ENCODE data around the gene BPIFB4. TPM values are rescaled to one million over a fixed set of nuclear protein-coding genes. Genes with fewer than 3 reads are reported as not detected.

BPIFB4 gene
- total and polyA plus RNA-seq, 2 donors (not counting 1 experiment from before 2014, with no cell fraction given): not detected

GRCh38 chr20:33148040-33148439, 68.6 kb downstream of the BPIFB4 start:
- H3K4me2 ChIP-seq (ENCODE audit: extremely low read depth, insufficient read depth, low read length): no peak overlapping the region
- TF ChIP-seq, protein P1, sequence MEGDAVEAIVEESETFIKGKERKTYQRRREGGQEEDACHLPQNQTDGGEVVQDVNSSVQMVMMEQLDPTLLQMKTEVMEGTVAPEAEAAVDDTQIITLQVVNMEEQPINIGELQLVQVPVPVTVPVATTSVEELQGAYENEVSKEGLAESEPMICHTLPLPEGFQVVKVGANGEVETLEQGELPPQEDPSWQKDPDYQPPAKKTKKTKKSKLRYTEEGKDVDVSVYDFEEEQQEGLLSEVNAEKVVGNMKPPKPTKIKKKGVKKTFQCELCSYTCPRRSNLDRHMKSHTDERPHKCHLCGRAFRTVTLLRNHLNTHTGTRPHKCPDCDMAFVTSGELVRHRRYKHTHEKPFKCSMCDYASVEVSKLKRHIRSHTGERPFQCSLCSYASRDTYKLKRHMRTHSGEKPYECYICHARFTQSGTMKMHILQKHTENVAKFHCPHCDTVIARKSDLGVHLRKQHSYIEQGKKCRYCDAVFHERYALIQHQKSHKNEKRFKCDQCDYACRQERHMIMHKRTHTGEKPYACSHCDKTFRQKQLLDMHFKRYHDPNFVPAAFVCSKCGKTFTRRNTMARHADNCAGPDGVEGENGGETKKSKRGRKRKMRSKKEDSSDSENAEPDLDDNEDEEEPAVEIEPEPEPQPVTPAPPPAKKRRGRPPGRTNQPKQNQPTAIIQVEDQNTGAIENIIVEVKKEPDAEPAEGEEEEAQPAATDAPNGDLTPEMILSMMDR (conservative IDR thresholded peaks at IDR 0.05 in 1 of 2, IDR thresholded peaks at IDR 0.05 in 1 of 2; ENCODE audit: low read depth in 1 of 2, low read length in 2 of 2): no peak
- no peak for TF ChIP-seq EZH2 (IDR thresholded peaks at IDR 0.05; ENCODE audit: low read length, missing control alignments)
- no peaks in the 10 kb centered on the region for H3K79me2 ChIP-seq (ENCODE audit: control insufficient read depth, insufficient read depth, low read length)
- no peaks in the 10 kb centered on the region for H4K20me1 ChIP-seq (ENCODE audit: control insufficient read depth, extremely low read depth, insufficient read depth, low read length)
- H2AFZ ChIP-seq (ENCODE audit: low read length): no peak overlapping the region
- H3K9ac ChIP-seq (ENCODE audit: insufficient read depth, low read length): no peak overlapping the region
- H3K36me3 ChIP-seq (ENCODE audit: control insufficient read depth, insufficient read depth, low read length): no peaks in the 10 kb centered on the region
- H3K27me3 ChIP-seq (ENCODE audit: control insufficient read depth, insufficient read depth, low read length): no peaks in the 10 kb centered on the region
- H3K9me3 ChIP-seq (ENCODE audit: control insufficient read depth, insufficient read depth, low read depth, low read length): no peaks in the 10 kb centered on the region
- H3K4me1 ChIP-seq (ENCODE audit: control insufficient read depth, extremely low read depth, insufficient read depth, low read length): no peaks in the 10 kb centered on the region
- no peak overlapping the region for H3K27ac ChIP-seq (ENCODE audit: insufficient read depth, low read length)
- H3K4me3 ChIP-seq (replicated peaks in 1 of 4; ENCODE audit: control extremely low read depth in 1 of 4, insufficient read depth in 1 of 4, low read depth in 3 of 4, low read length in 4 of 4): no peak overlapping the region
- no peak for DNase-seq (ENCODE audit: low read depth in 2 of 2)

GRCh38 chr20:33154252-33154651, 74.8 kb downstream of the BPIFB4 start:
- H3K9me3 ChIP-seq (ENCODE audit: control insufficient read depth, insufficient read depth, low read depth, low read length): no peaks in the 10 kb centered on the region
- H2AFZ ChIP-seq (ENCODE audit: low read length): no peak overlapping the region
- H3K4me3 ChIP-seq (replicated peaks in 1 of 4; ENCODE audit: control extremely low read depth in 1 of 4, insufficient read depth in 1 of 4, low read depth in 3 of 4, low read length in 4 of 4): no peak overlapping the region

DNA sequence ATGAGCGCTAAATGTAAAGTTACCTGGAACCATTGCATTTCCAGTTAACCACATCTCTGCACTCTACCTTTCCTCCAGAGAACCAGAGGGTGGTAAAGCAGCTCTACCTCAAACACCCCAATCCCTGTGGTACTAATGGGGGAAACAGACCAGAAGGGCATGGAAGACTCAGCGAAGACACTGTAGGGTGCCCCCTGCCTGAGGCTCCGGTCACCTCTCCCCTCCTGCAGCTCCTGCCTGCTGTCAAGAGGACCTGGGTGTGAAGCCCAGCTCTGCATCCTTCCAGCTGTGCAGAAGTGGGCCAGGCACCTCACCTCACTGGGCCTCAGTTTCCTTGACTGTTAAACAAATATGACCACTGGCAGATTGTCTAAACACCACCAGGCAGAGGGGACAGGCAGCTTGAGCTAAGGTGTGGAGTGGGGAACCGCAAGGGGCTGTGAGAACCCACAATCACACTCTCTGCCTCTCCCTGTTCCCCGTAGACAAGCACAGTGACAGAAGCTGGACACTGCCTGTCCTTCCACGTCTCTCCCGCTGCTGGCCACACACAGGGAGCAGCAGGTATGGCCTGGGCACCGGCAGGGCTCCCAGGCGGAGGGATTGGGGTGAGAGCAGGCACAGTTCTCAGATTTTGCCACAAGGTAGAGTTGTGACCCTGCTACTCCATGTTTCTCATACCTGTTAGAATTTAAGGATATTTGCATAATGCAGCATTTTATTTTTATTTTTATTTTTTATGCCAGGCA, 79.4 kb downstream of the BPIFB4 start:
- no peaks in the 10 kb centered on the region for H3K36me3 ChIP-seq (ENCODE audit: control insufficient read depth, insufficient read depth, low read length)
- no peaks in the 10 kb centered on the region for H3K79me2 ChIP-seq (ENCODE audit: control insufficient read depth, insufficient read depth, low read length)
- H3K27me3 ChIP-seq (ENCODE audit: control insufficient read depth, insufficient read depth, low read length): no peaks in the 10 kb centered on the region

More at GRCh38 chr20:33154252-33154651, 74.8 kb downstream of the BPIFB4 start:
- no peaks in the 10 kb centered on the region for H3K36me3 ChIP-seq (ENCODE audit: control insufficient read depth, insufficient read depth, low read length)
- no peak for DNase-seq (ENCODE audit: low read depth in 2 of 2)
- H3K9ac ChIP-seq (ENCODE audit: insufficient read depth, low read length): no peak overlapping the region
- H3K79me2 ChIP-seq (ENCODE audit: control insufficient read depth, insufficient read depth, low read length): no peaks in the 10 kb centered on the region
- H4K20me1 ChIP-seq (ENCODE audit: control insufficient read depth, extremely low read depth, insufficient read depth, low read length): no peaks in the 10 kb centered on the region
- TF ChIP-seq, protein P1 (conservative IDR thresholded peaks at IDR 0.05 in 1 of 2, IDR thresholded peaks at IDR 0.05 in 1 of 2; ENCODE audit: low read depth in 1 of 2, low read length in 2 of 2): no peak
- TF ChIP-seq EZH2 (IDR thresholded peaks at IDR 0.05; ENCODE audit: low read length, missing control alignments): no peak
- no peak overlapping the region for H3K27ac ChIP-seq (ENCODE audit: insufficient read depth, low read length)
- H3K27me3 ChIP-seq (ENCODE audit: control insufficient read depth, insufficient read depth, low read length): no peaks in the 10 kb centered on the region
- H3K4me1 ChIP-seq (ENCODE audit: control insufficient read depth, extremely low read depth, insufficient read depth, low read length): no peaks in the 10 kb centered on the region
- no peak overlapping the region for H3K4me2 ChIP-seq (ENCODE audit: extremely low read depth, insufficient read depth, low read length)

More for the DNA sequence above, 79.4 kb downstream of the BPIFB4 start:
- TF ChIP-seq, protein P1 (conservative IDR thresholded peaks at IDR 0.05 in 1 of 2, IDR thresholded peaks at IDR 0.05 in 1 of 2; ENCODE audit: low read depth in 1 of 2, low read length in 2 of 2): no peak
- no peak for TF ChIP-seq EZH2 (IDR thresholded peaks at IDR 0.05; ENCODE audit: low read length, missing control alignments)
- Histone ChIP-seq H2AFZ (ENCODE audit: low read length) (no peak overlapping the region), H3K9ac (ENCODE audit: insufficient read depth, low read length) (no peak overlapping the region), H3K4me2 (ENCODE audit: extremely low read depth, insufficient read depth, low read length) (no peak overlapping the region), H4K20me1 (ENCODE audit: control insufficient read depth, extremely low read depth, insufficient read depth, low read length) (no peaks in the 10 kb centered on the region), H3K27ac (ENCODE audit: insufficient read depth, low read length) (no peak overlapping the region), H3K9me3 (ENCODE audit: control insufficient read depth, insufficient read depth, low read depth, low read length) (no peaks in the 10 kb centered on the region), H3K4me3 (replicated peaks in 1 of 4; ENCODE audit: control extremely low read depth in 1 of 4, insufficient read depth in 1 of 4, low read depth in 3 of 4, low read length in 4 of 4) (no peak overlapping the region), H3K4me1 (ENCODE audit: control insufficient read depth, extremely low read depth, insufficient read depth, low read length) (no peaks in the 10 kb centered on the region)
- no peak for DNase-seq (ENCODE audit: low read depth in 2 of 2)

Data from fibroblast of lung (primary cell).